Ascending aorta (tissue), 2 donors: ENCODE results near the gene MRPS31. TPM values are rescaled to one million over a fixed set of nuclear protein-coding genes. Genes with fewer than 3 reads are reported as not detected.
A peak's percentile ranks its signal among the peaks of the same experiment; 100 is the strongest.

Experiments used
- DNase-seq, 2 donors: peaks; one replicate each; pipeline ENCODE4 v3.0.0-alpha.2; 2019; ENCODE audit warnings: low spot score in 2 of 2
- H3K27ac ChIP-seq, 2 donors: fragments of 200-600 bp; sonication (generic); one replicate each; pipeline ENCODE4 v1.5.1; 2016 to 2017; ENCODE audit warnings: mild to moderate bottlenecking in 1 of 2
- H3K27me3 ChIP-seq: fragments of 200-600 bp; sonication (generic); one replicate; pipeline ENCODE4 v1.5.1; 2017
- H3K36me3 ChIP-seq, 2 donors: fragments of 200-600 bp; sonication (generic); one replicate each; pipeline ENCODE4 v1.5.1; 2016
- H3K4me1 ChIP-seq, 2 donors: fragments of 200-600 bp; sonication (generic); one replicate each; pipeline ENCODE4 v1.5.1; 2016 to 2017; ENCODE audit warnings: mild to moderate bottlenecking in 1 of 2
- H3K4me3 ChIP-seq, 2 donors: fragments of 200-600 bp; sonication (generic); one replicate each; pipeline ENCODE4 v1.5.1; 2016 to 2017; ENCODE audit warnings: mild to moderate bottlenecking in 1 of 2
- H3K9me3 ChIP-seq, 2 donors: fragments of 200-600 bp; sonication (generic); one replicate each; pipeline ENCODE4 v1.5.1; 2016
- intact Hi-C: fragments of 100-400 bp; cut with DNase I; formaldehyde crosslinking; loops from one replicate; pipeline ENCODE4 v1.15.1; 2023
- total RNA-seq: library from RNA; depleted of rRNA; stranded (reverse); fragments of >200 nt; gene quantifications from one replicate; pipeline ENCODE4 v1.1.0, GENCODE V29; 2016
- TF ChIP-seq, protein P1 (sequence below), 3 experiments: fragments of 200-600 bp in 2 of 3; fragments of 450-650 bp in 1 of 3; sonication (generic) in 2 of 3; IDR thresholded peaks; one replicate each; pipeline ENCODE4 v1.5.1; 2016 to 2019; ENCODE audit warnings: antibody characterized with exemption in 3 of 3, mild to moderate bottlenecking in 1 of 3, moderate library complexity in 1 of 3

Gene MRPS31
- total RNA-seq, 1 donor from 2014 or later, result 22.8 TPM

DNA sequence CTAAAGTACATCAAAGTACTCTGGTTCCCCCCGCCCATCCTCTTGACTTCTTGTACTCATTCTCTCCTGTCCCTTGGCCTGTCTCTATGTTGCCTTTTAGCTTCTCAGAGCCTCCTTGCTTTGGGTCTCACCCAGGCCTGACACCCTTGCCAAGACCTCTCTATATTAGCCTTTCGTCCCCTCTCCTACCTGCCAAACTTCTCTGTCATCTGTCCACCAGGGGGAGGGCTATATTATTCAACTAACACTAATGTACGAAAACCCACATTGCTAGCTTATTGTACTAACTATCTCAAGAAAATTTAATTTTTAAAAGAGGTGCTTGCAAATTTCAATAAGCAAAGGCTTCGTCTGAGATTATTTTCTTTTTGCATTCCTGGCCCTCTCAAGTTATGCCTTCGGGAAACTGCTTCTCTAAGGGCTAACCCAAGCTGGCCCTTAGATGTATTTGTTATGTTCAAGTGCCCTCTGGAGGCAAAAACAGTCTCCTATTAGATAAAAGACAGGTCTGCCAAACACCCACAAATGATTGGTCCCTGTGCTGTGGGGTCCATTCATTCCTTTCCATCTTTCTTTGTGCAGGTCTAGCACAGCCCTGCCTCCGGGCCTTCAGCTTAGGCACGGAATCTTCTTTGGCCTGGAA is 6.3 kb upstream of the MRPS31 start:
- Histone ChIP-seq H3K9me3 (no peaks in the 10 kb centered on the region), H3K4me3 (peak overlapping the region in 1 of 2 donors; percentile 41), H3K27me3 (no peaks in the 10 kb centered on the region), H3K4me1 (no peaks in the 10 kb centered on the region), H3K27ac (no peak overlapping the region), H3K36me3 (no peaks in the 10 kb centered on the region)
- intact Hi-C loops, result loop anchor here (10.0 kb wide), 5 partner anchors 148 to 1742 kb away; partner anchors contain the start of genes KBTBD7, MTRF1, NHLRC3 and PROSER1
- no peak for DNase-seq
- TF ChIP-seq, protein P1, sequence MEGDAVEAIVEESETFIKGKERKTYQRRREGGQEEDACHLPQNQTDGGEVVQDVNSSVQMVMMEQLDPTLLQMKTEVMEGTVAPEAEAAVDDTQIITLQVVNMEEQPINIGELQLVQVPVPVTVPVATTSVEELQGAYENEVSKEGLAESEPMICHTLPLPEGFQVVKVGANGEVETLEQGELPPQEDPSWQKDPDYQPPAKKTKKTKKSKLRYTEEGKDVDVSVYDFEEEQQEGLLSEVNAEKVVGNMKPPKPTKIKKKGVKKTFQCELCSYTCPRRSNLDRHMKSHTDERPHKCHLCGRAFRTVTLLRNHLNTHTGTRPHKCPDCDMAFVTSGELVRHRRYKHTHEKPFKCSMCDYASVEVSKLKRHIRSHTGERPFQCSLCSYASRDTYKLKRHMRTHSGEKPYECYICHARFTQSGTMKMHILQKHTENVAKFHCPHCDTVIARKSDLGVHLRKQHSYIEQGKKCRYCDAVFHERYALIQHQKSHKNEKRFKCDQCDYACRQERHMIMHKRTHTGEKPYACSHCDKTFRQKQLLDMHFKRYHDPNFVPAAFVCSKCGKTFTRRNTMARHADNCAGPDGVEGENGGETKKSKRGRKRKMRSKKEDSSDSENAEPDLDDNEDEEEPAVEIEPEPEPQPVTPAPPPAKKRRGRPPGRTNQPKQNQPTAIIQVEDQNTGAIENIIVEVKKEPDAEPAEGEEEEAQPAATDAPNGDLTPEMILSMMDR (IDR thresholded peaks at IDR 0.05), result peak; percentile 33 to 61 (median 34)

DNA sequence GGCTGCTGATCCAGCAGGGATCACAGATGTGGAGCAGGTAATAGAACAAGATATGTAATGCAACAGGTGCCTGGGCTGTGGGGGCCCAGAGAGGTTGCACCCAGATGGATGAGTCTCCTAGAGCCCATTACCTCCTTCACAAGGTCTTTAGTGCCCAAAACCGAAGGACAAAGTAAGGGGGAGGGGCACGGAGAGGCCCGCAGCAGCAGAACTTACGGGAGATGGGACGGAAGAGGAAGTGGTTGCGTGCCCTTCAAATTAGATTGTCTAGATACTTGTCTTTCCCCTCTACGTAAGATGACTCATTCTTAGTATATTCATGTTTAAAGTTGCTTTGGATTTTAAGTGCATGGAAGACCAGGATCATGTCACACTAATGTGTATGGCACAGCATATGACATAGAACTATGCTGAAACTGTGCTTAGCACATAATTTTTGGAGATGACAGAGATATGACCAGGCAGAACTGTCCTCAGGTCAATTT is 5.7 kb upstream of the MRPS31 start:
- H3K27me3 ChIP-seq, result no peaks in the 10 kb centered on the region
- no peak overlapping the region for H3K27ac ChIP-seq
- H3K36me3 ChIP-seq, result no peaks in the 10 kb centered on the region
- TF ChIP-seq, protein P1 (IDR thresholded peaks at IDR 0.05), result no peak
- intact Hi-C loops, result loop anchor here (10.0 kb wide), 5 partner anchors 148 to 1742 kb away; partner anchors contain the start of genes KBTBD7, MTRF1, NHLRC3 and PROSER1
- no peak for DNase-seq
- H3K9me3 ChIP-seq, result no peaks in the 10 kb centered on the region
- H3K4me3 ChIP-seq, result no peak overlapping the region
- H3K4me1 ChIP-seq, result no peaks in the 10 kb centered on the region

GRCh38 chr13:40776232-40776631 is 5.2 kb upstream of the MRPS31 start:
- DNase-seq, result no peak

GRCh38 chr13:40774672-40775071 is 3.7 kb upstream of the MRPS31 start:
- TF ChIP-seq, protein P1 (IDR thresholded peaks at IDR 0.05), result no peak
- H3K4me3 ChIP-seq, result no peak overlapping the region
- H3K36me3 ChIP-seq, result no peaks in the 10 kb centered on the region
- H3K4me1 ChIP-seq, result peaks cover 0 to 5% of the 10 kb centered on the region in 2 donors
- intact Hi-C loops, result loop anchor here (5.0 to 10.0 kb wide), 6 partner anchors 150 to 1740 kb away; partner anchors contain the start of genes KBTBD7, MTRF1, NHLRC3 and PROSER1
- no peak overlapping the region for H3K27ac ChIP-seq
- no peaks in the 10 kb centered on the region for H3K27me3 ChIP-seq
- H3K9me3 ChIP-seq, result no peaks in the 10 kb centered on the region
- DNase-seq, result no peak

More at GRCh38 chr13:40776232-40776631, 5.2 kb upstream of the MRPS31 start:
- intact Hi-C loops, result loop anchor here (10.0 kb wide), 5 partner anchors 149 to 1741 kb away; partner anchors contain the start of genes KBTBD7, MTRF1, NHLRC3 and PROSER1
- H3K4me1 ChIP-seq, result no peaks in the 10 kb centered on the region
- no peak overlapping the region for H3K4me3 ChIP-seq
- H3K27me3 ChIP-seq, result no peaks in the 10 kb centered on the region
- no peaks in the 10 kb centered on the region for H3K36me3 ChIP-seq
- TF ChIP-seq, protein P1 (IDR thresholded peaks at IDR 0.05), result no peak
- no peak overlapping the region for H3K27ac ChIP-seq
- no peaks in the 10 kb centered on the region for H3K9me3 ChIP-seq

- intact Hi-C loops, result loop anchor here (5.0 to 10.0 kb wide), 6 partner anchors 152 to 1738 kb away; partner anchors contain the start of genes KBTBD7, MTRF1, NHLRC3 and PROSER1
- H3K27me3 ChIP-seq, result no peaks in the 10 kb centered on the region
- no peaks in the 10 kb centered on the region for H3K9me3 ChIP-seq
- no peaks in the 10 kb centered on the region for H3K36me3 ChIP-seq
- H3K4me1 ChIP-seq, result peaks cover 0 to 6% of the 10 kb centered on the region in 2 donors
- DNase-seq, result no peak
- no peak overlapping the region for H3K4me3 ChIP-seq
- TF ChIP-seq, protein P1 (IDR thresholded peaks at IDR 0.05), result no peak
- H3K27ac ChIP-seq, result no peak overlapping the region
Measured at GRCh38 chr13:40772765-40773473, 1.9 kb upstream of the MRPS31 start.
